ENCODE data around the gene SLITRK3.

The SLITRK3 gene, protein sequence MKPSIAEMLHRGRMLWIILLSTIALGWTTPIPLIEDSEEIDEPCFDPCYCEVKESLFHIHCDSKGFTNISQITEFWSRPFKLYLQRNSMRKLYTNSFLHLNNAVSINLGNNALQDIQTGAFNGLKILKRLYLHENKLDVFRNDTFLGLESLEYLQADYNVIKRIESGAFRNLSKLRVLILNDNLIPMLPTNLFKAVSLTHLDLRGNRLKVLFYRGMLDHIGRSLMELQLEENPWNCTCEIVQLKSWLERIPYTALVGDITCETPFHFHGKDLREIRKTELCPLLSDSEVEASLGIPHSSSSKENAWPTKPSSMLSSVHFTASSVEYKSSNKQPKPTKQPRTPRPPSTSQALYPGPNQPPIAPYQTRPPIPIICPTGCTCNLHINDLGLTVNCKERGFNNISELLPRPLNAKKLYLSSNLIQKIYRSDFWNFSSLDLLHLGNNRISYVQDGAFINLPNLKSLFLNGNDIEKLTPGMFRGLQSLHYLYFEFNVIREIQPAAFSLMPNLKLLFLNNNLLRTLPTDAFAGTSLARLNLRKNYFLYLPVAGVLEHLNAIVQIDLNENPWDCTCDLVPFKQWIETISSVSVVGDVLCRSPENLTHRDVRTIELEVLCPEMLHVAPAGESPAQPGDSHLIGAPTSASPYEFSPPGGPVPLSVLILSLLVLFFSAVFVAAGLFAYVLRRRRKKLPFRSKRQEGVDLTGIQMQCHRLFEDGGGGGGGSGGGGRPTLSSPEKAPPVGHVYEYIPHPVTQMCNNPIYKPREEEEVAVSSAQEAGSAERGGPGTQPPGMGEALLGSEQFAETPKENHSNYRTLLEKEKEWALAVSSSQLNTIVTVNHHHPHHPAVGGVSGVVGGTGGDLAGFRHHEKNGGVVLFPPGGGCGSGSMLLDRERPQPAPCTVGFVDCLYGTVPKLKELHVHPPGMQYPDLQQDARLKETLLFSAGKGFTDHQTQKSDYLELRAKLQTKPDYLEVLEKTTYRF

DNA sequence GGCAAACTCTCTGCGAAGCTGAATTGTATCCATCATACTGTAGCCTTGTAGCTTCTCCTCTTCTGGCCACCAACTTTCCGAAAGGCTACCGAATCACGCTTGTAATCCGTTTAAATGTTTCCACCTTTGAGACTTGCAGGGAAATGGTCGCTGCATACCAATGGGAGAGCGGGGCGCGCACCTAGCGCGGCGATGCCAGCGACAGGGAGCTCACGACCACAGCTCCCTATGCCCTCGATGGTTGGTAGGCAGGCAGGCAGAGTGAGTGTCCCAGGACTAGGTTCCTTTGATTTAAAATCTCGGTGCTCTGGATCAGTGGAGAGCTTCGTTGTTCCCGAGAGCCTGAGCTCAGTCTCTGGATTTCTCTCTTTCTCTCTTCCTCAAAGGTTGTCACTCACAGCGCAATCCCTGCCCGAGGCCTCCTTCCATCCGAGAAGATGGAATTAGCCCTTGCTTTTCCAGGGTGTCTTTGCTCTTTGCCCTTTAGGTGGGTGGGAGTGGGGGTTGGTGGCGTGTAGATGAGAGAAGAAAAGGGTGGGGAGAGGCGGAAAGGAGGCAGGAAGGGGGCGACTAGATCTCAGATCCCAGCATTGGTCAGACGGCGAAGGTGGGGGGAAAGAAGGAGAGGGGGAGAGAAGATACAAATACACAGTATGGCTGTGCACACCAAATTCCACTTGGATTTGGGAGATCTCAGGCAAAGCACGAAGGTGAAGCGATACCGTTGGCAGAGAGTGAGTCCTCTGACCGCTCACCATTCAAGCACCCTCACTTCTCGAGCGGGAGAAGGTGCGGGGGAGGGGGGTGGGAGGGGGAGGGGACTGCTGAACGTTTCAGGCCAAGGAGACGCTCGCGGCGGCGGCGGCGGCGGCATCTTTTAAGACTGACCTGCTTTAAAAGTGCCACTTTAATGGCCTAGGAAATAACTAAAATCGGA lies at the start of gene SLITRK3:
TSS of gene SLITRK3 (minus strand) at position 745 of the 937 bp plus-strand sequence. CDS start 5,554 bp downstream, outside the sequence.
- DNase-seq (ENCODE audit: low spot score) = no peak

GRCh38 chr3:165243597-165243996 lies 47.4 kb upstream of the SLITRK3 start:
- no peak for DNase-seq (ENCODE audit: low spot score)

DNA sequence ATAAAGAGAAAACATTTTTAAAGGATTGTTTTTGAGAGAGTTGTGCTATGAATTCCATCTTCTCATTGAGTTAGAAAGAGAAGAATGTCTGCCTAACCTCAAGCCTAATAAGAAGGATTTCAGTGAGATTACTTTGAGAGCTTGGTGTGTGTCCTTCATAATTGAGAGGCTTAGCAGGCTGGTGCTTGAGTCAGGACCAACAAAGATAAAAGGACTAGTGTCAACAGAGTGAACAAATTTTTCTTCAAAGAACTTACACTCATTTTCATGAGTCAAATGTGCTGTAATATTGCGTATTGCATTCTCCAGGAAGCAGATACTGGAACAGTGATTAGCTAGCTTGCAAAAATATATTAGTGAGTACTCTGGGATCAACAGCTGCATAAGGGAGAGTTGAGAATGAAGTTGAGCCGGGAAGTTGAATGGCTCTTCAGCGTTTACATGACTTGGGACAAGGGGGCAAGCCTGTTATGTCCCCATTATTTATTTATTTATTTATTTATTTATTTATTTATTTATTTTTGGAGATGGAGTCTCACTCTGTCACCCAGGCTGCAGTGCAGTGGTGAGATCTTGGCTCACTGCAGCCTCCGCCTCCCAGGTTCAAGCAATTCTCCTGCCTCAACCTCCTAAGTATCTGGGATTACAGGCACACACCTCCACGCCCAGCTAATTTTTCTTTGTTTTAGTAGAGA lies 37.5 kb upstream of the SLITRK3 start:
- DNase-seq (ENCODE audit: low spot score) = no peak

DNA sequence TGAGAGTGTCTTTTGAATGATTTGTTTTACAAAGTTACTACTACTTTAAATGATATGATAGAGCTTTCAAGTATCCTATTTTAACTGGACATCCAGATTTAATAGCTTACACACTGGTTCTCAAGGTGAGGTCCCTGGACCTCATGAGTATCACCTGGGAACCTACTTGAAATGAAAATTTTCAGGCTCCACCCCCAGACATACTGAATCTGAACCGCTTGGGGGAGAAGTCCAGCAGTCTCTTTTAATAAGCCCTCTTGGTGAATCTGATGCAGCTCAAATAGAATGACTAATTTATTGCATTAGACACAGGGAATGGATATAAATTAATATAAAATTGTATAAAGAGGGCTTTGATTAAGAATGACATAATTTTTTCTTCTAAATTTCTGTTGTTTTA lies 29.4 kb upstream of the SLITRK3 start:
- no peak for DNase-seq (ENCODE audit: low spot score)

GRCh38 chr3:165217739-165218138 lies 21.6 kb upstream of the SLITRK3 start:
- DNase-seq (ENCODE audit: low spot score) = no peak

DNA sequence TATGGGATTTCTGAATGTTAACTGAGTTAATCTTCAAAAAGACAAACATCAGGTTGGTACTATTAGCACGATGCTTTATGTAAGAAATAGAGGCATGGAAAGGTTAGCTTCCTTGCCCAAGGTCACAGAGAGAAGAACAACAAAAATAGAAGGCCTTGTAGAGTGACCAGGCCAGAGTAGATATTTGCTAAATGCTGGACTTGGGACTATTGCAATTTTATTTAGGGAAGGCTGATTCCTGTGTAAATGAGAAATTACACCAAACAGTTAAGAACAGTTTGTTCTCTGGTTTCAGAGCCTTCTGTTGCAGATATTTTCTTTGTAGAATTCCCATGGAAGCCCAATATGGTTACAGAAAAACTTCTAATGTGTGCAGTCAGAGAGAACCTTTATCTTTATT lies 16.4 kb upstream of the SLITRK3 start:
- no peak for DNase-seq (ENCODE audit: low spot score)

DNA sequence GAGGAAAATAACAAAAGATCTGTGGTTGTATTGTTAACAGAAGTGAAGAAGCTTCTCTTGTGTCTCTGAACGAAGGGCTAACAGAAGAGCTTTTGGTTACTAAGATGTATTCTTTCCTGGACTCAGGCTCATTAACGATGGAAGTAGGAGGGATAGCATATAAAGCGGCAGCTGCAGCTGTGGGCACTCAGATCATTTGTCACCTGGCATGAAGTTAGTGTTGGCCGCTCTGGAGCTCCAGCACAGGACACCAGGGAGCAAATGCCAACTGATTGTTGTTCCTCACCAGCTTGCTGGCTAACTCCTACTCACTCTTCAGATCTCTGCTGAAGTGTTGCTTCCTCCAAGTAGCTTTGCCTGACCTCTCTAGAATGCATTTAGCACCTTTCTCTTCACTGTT lies 15.5 kb upstream of the SLITRK3 start:
- DNase-seq (ENCODE audit: low spot score) = no peak

GRCh38 chr3:165210727-165211126 lies 14.5 kb upstream of the SLITRK3 start:
- no peak for DNase-seq (ENCODE audit: low spot score)

- peak; percentile 14 for DNase-seq (ENCODE audit: low spot score)
These were observed 13.9 kb upstream of the SLITRK3 start for GRCh38 chr3:165210132-165210531.

DNA sequence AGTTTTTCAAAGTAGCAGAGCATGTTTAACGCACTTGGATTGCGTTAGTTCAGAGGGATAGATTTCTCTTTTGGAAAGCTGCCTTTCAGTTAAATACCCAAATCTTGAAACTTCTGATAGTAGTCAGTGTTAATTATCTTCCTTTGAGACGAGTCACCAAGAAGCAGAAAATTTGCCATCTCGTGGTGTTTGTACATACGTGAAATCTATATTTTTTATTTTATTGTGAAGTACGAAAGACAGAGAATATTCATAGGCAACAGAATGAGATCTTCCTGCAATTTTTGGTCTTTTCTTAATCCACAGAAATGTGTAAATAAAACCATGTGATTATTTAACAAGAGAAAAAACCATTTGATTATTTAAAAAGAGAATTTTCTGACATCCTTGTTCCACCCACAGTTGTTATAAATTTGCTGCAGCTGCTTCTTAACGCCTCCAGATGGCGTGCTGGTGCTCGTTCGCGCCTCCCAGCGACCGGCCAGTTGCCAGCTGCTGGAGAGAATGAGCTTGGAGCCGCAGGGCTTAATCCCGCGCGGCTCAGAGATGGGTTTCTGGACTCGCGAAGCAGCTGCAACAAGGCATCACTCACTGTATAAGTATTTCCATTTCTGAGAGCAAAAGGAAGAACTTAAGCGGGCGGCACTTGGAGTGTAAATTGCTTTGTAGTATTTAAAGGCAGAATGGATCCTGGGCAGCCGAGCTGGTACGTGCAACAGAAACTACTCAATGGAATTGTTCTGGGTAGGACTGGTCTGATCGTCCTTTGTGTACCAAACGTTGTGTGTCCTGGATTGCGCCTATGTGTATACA lies 10.5 kb upstream of the SLITRK3 start:
- DNase-seq (ENCODE audit: low spot score) = peak; percentile 78

- DNase-seq (ENCODE audit: low spot score) = no peak
These were observed 8.3 kb upstream of the SLITRK3 start for GRCh38 chr3:165204445-165204844.

- DNase-seq (ENCODE audit: low spot score) = no peak
These were observed 6.8 kb upstream of the SLITRK3 start for GRCh38 chr3:165202995-165203394.

GRCh38 chr3:165201964-165202363 lies 5.8 kb upstream of the SLITRK3 start:
- no peak for DNase-seq (ENCODE audit: low spot score)

DNA sequence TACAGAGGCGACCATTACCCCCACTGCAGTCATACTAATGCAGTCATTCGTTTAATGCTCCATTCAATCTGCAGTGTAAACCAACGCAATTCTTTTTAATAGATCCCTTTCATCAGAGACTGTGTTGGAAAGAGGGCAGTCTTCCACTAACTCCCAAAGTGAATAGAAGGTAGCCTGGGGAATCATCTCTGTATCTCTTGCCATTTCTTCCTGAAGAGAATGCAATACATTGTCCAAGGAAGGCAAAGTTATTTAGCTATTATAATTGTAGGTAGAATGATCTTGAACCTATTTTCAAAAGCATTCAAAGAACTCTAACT lies 1.3 kb upstream of the SLITRK3 start:
- DNase-seq (ENCODE audit: low spot score) = no peak

- DNase-seq (ENCODE audit: low spot score) = no peak
These were observed 645 bp upstream of the SLITRK3 start for GRCh38 chr3:165196577-165197480.

DNA sequence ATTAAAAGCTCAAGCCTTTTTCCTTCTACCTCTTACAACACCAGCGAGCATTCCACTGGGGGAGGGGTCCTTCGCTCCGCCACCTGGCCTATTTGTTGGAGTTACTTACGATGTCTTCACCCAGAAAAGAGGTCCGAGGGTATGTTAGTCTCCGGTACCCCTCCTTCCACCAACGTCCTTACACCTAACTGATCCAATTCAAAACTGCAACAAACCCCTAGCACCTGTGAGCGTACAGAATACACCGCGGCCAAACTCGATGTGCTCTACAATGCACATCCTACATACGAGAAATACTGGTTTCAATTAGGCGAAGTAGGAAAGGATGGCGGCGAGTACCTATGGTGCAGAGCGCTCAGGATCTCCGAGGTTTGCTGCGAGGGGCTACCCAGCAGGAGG lies 944 bp downstream of the SLITRK3 start:
- no peak for DNase-seq (ENCODE audit: low spot score)

DNA sequence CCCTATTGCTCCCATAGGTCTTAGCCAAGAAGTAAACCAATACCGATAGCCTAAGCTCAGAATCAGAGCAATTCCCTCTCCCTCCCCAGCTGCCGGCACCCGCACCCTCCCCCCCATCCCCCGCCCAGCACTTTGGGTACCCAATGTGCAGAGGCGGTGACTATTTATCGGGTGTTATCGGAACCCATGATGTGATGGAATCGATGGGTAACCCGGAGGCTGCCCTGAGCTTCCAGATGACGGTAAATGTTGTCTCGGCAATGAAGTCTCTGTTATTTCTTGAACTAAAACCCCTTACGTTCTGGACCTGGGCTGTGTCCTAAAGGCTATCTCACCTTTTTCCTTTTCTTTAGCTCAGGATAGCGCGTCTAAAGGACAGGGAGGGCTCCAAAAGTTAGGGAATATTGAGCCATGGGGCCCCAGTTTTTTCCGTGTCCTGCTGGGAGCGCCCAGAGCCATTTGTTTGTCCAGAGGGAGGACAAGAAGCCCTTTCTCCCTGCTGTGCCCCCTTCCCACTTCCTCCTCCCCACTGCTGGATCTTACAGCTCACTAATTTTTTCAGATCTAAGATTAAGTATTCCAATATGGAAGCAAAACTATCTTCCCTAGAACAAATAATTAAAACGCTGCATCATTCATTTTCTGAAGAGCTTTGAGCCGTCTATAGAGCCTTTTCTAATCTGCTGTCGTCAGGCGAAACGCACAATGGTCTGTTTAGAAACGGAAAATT lies 1.5 kb downstream of the SLITRK3 start:
- no peak for DNase-seq (ENCODE audit: low spot score)

- DNase-seq (ENCODE audit: low spot score) = no peak
These were observed 2.6 kb downstream of the SLITRK3 start for GRCh38 chr3:165193366-165194254.
